ENCODE measurements around the gene TLR10. TPM values are rescaled to one million over a fixed set of nuclear protein-coding genes. Genes with fewer than 3 reads are reported as not detected.

Gene TLR10
- polyA plus RNA-seq, 1 donor from 2014 or later, result 0.14 TPM

DNA sequence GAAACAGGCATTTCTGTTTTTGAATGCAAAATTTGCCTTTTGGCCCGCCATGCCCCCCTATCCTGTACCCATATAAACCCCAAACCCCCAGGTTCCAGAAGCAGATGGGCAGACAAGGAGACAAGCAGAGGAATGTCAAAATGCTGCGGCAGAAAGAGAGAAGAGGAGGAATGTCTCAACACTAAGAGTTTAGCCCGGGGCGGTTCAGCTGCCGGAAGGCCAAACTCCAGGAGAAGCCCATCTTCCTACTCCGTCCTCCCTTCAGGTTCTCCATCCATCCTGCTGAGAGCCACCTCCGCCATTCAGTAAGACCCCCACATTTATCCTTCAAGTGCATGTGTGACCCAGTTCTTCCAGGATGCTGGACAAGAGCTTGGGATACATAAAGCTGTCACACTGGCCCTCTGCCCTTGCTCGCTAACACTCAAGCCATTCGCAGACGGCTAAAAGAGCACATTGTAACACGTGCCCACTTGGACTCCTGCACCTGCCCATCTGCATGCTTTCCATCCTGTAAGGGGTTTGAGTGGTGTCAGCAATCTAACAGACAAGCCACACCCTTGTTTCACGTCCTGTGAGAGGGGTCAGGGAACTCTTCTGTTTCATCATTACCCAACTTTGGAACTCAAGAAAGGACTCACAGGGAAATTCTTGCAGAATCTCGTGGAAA is 31.3 kb downstream of the TLR10 start:
- Histone ChIP-seq H3K4me2 (ENCODE audit: low read length) (no peak overlapping the region), H2AFZ (ENCODE audit: low read depth, low read length) (no peak overlapping the region), H3K27ac (ENCODE audit: low read length) (no peak overlapping the region), H3K9ac (ENCODE audit: low read length) (no peak overlapping the region), H3F3A (ENCODE audit: insufficient read depth, low read length, poor library complexity, severe bottlenecking) (no peaks in the 10 kb centered on the region), H4K20me1 (ENCODE audit: insufficient read depth) (no peaks in the 10 kb centered on the region), H3K9me2 (ENCODE audit: insufficient read depth, low read length) (no peaks in the 10 kb centered on the region), H3K27me3 (ENCODE audit: insufficient read depth, low read depth, low read length) (no peaks in the 10 kb centered on the region), H3K4me3 (ENCODE audit: low read length) (no peak overlapping the region), H3K9me3 (ENCODE audit: low read length) (peaks cover 4% of the 10 kb centered on the region), H3K79me2 (replicated peaks; ENCODE audit: insufficient read depth, low read length) (no peaks in the 10 kb centered on the region), H3K36me3 (ENCODE audit: insufficient read depth, low read length) (no peaks in the 10 kb centered on the region)
- TF ChIP-seq, protein P1, sequence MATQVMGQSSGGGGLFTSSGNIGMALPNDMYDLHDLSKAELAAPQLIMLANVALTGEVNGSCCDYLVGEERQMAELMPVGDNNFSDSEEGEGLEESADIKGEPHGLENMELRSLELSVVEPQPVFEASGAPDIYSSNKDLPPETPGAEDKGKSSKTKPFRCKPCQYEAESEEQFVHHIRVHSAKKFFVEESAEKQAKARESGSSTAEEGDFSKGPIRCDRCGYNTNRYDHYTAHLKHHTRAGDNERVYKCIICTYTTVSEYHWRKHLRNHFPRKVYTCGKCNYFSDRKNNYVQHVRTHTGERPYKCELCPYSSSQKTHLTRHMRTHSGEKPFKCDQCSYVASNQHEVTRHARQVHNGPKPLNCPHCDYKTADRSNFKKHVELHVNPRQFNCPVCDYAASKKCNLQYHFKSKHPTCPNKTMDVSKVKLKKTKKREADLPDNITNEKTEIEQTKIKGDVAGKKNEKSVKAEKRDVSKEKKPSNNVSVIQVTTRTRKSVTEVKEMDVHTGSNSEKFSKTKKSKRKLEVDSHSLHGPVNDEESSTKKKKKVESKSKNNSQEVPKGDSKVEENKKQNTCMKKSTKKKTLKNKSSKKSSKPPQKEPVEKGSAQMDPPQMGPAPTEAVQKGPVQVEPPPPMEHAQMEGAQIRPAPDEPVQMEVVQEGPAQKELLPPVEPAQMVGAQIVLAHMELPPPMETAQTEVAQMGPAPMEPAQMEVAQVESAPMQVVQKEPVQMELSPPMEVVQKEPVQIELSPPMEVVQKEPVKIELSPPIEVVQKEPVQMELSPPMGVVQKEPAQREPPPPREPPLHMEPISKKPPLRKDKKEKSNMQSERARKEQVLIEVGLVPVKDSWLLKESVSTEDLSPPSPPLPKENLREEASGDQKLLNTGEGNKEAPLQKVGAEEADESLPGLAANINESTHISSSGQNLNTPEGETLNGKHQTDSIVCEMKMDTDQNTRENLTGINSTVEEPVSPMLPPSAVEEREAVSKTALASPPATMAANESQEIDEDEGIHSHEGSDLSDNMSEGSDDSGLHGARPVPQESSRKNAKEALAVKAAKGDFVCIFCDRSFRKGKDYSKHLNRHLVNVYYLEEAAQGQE (IDR thresholded peaks at IDR 0.05; ENCODE audit: borderline replicate concordance), result no peak
- TF ChIP-seq EP300 (conservative IDR thresholded peaks at IDR 0.05; ENCODE audit: poor library complexity, severe bottlenecking) (no peak), MXI1 (conservative IDR thresholded peaks at IDR 0.05; ENCODE audit: poor library complexity, severe bottlenecking) (no peak), EZH2 (IDR thresholded peaks at IDR 0.05; ENCODE audit: borderline replicate concordance, insufficient read depth, low read length, poor library complexity, severe bottlenecking) (no peak), POLR2AphosphoS5 (IDR thresholded peaks at IDR 0.05) (no peak), SMC3 (conservative IDR thresholded peaks at IDR 0.05; ENCODE audit: poor library complexity) (no peak), TAF1 (IDR thresholded peaks at IDR 0.05; ENCODE audit: low read depth) (no peak), RAD21 (conservative IDR thresholded peaks at IDR 0.05) (no peak)
- TF ChIP-seq, protein P2, sequence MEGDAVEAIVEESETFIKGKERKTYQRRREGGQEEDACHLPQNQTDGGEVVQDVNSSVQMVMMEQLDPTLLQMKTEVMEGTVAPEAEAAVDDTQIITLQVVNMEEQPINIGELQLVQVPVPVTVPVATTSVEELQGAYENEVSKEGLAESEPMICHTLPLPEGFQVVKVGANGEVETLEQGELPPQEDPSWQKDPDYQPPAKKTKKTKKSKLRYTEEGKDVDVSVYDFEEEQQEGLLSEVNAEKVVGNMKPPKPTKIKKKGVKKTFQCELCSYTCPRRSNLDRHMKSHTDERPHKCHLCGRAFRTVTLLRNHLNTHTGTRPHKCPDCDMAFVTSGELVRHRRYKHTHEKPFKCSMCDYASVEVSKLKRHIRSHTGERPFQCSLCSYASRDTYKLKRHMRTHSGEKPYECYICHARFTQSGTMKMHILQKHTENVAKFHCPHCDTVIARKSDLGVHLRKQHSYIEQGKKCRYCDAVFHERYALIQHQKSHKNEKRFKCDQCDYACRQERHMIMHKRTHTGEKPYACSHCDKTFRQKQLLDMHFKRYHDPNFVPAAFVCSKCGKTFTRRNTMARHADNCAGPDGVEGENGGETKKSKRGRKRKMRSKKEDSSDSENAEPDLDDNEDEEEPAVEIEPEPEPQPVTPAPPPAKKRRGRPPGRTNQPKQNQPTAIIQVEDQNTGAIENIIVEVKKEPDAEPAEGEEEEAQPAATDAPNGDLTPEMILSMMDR (IDR thresholded peaks at IDR 0.05; ENCODE audit: poor library complexity, severe bottlenecking), result no peak

DNA sequence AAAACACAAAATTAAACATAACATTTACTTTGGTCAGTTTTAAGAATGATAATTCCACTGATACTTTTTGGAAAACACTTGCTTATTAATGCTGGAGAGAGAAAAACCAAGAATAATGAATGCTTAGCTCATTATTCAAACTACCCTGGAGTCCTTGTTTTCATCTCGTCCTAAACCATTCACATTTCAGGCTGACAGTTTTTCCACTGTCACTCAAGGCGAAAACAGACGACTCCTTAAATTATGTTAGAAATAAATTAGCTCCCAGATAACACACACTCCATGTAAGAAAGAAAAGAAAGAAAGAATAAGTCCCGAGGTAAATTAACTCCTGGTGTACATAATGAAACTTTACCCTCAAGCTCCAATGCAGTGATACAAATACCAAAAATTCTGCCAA is 33.5 kb downstream of the TLR10 start:
- Histone ChIP-seq H2AFZ (ENCODE audit: low read depth, low read length) (no peak overlapping the region), H3K9ac (ENCODE audit: low read length) (no peak overlapping the region), H3K79me2 (replicated peaks; ENCODE audit: insufficient read depth, low read length) (no peaks in the 10 kb centered on the region), H3F3A (ENCODE audit: insufficient read depth, low read length, poor library complexity, severe bottlenecking) (no peaks in the 10 kb centered on the region), H3K4me3 (ENCODE audit: low read length) (peak overlapping the region; percentile 10), H3K4me2 (ENCODE audit: low read length) (peak overlapping the region; percentile 26), H3K9me2 (ENCODE audit: insufficient read depth, low read length) (no peaks in the 10 kb centered on the region), H3K36me3 (ENCODE audit: insufficient read depth, low read length) (no peaks in the 10 kb centered on the region), H3K27ac (ENCODE audit: low read length) (peak overlapping the region; percentile 28), H3K9me3 (ENCODE audit: low read length) (peaks cover 4% of the 10 kb centered on the region), H3K27me3 (ENCODE audit: insufficient read depth, low read depth, low read length) (no peaks in the 10 kb centered on the region), H4K20me1 (ENCODE audit: insufficient read depth) (no peaks in the 10 kb centered on the region)
- TF ChIP-seq RAD21 (conservative IDR thresholded peaks at IDR 0.05) (no peak), EP300 (conservative IDR thresholded peaks at IDR 0.05; ENCODE audit: poor library complexity, severe bottlenecking) (no peak)
- TF ChIP-seq, protein P1 (IDR thresholded peaks at IDR 0.05; ENCODE audit: borderline replicate concordance), result no peak
- TF ChIP-seq, protein P2 (IDR thresholded peaks at IDR 0.05; ENCODE audit: poor library complexity, severe bottlenecking), result no peak

All from neural cell (in vitro differentiated cells).